NCI-H2227 treated with DMSO at 0.1 percent for 48 hours (cell line): ENCODE data around the gene SPEG.

ENCODE experiments used
- DNase-seq: peaks from one replicate; lab custom pipeline; 2025; lab: John Stamatoyannopoulos, UW

The SPEG gene

DNA sequence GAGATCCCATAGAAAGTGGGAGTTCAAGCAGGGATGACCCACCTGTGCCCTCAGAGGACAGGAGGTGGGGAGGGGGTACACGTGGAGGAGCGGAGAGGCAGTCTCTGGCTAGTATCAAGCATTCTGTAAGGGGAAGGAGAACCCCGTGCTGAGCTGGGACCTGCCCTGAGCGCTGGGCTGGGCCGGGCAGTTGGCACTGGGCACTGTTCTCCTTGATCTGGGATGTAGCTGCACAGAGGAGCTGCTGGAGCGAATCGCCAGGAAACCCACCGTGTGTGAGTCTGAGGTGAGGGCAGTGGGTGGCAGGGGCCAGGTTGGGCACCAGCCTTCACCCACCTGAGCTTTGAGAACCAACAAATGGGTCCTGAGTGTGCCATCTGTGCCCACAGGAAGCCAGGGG, 44.3 kb downstream of the SPEG start:
- DNase-seq, result no peak

DNA sequence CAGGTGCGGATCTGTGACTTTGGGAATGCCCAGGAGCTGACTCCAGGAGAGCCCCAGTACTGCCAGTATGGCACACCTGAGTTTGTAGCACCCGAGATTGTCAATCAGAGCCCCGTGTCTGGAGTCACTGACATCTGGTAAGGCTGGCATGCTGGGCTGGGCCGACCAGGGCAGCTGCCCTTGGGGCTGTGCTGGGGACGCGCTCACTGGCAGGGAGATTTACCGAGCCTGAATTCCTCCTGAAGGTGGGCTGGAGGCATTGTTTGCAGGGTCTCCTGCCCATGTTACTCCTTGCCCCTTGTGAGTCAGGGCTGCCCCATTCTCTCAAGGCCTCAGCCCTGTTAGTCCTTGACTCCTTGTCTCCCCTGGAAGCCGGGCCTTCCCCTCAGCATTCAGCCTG, 45.4 kb downstream of the SPEG start:
- no peak for DNase-seq

DNA sequence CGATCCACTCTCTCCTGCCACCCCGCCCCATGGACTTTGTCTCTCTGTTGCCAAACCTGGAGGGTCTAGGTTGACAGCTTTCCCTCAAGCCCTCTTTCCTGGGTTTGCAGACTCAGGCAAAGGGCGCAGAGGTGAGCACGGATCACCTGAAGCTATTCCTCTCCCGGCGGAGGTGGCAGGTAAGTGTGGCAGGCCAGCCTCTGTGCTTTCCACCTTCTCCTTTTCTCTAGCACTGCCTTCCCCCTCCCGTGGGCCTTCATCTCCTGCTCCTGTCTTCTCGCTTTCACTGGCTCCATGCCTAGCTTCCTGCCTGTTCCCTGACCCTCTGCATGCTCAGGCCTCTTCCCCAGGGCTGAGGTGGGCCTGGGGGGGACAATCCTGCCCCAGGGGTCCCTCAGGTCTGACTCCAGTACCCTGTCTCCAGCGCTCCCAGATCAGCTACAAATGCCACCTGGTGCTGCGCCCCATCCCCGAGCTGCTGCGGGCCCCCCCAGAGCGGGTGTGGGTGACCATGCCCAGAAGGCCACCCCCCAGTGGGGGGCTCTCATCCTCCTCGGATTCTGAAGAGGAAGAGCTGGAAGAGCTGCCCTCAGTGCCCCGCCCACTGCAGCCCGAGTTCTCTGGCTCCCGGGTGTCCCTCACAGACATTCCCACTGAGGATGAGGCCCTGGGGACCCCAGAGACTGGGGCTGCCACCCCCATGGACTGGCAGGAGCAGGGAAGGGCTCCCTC, 48.2 kb downstream of the SPEG start:
- no peak for DNase-seq

DNA sequence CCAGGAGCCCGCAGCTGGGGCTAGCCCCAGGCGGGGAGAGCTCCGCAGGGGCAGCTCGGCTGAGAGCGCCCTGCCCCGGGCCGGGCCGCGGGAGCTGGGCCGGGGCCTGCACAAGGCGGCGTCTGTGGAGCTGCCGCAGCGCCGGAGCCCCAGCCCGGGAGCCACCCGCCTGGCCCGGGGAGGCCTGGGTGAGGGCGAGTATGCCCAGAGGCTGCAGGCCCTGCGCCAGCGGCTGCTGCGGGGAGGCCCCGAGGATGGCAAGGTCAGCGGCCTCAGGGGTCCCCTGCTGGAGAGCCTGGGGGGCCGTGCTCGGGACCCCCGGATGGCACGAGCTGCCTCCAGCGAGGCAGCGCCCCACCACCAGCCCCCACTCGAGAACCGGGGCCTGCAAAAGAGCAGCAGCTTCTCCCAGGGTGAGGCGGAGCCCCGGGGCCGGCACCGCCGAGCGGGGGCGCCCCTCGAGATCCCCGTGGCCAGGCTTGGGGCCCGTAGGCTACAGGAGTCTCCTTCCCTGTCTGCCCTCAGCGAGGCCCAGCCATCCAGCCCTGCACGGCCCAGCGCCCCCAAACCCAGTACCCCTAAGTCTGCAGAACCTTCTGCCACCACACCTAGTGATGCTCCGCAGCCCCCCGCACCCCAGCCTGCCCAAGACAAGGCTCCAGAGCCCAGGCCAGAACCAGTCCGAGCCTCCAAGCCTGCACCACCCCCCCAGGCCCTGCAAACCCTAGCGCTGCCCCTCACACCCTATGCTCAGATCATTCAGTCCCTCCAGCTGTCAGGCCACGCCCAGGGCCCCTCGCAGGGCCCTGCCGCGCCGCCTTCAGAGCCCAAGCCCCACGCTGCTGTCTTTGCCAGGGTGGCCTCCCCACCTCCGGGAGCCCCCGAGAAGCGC, 49.1 kb downstream of the SPEG start:
- DNase-seq, result no peak

DNA sequence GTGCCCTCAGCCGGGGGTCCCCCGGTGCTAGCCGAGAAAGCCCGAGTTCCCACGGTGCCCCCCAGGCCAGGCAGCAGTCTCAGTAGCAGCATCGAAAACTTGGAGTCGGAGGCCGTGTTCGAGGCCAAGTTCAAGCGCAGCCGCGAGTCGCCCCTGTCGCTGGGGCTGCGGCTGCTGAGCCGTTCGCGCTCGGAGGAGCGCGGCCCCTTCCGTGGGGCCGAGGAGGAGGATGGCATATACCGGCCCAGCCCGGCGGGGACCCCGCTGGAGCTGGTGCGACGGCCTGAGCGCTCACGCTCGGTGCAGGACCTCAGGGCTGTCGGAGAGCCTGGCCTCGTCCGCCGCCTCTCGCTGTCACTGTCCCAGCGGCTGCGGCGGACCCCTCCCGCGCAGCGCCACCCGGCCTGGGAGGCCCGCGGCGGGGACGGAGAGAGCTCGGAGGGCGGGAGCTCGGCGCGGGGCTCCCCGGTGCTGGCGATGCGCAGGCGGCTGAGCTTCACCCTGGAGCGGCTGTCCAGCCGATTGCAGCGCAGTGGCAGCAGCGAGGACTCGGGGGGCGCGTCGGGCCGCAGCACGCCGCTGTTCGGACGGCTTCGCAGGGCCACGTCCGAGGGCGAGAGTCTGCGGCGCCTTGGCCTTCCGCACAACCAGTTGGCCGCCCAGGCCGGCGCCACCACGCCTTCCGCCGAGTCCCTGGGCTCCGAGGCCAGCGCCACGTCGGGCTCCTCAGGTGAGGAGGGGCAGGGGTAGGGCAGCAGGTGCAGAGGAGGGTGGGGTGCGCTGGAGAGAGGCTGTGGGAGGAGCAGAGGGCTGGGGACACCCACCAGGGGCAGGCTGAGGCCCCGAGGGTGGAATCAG, 49.9 kb downstream of the SPEG start:
- no peak for DNase-seq

DNA sequence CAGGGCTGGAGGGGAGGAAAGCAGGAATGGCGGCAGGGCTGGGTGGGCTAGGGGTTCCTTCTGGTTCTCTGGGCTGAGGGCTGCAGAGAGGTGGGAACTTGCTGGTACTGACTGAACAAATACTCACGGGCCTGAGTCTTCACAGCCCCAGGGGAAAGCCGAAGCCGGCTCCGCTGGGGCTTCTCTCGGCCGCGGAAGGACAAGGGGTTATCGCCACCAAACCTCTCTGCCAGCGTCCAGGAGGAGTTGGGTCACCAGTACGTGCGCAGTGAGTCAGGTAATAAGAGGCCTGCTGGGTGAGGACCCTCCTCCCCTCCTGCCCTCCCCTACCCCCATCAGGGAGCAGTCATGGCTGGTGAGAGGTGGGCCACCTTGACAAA, 50.5 kb downstream of the SPEG start:
- DNase-seq, result no peak

DNA sequence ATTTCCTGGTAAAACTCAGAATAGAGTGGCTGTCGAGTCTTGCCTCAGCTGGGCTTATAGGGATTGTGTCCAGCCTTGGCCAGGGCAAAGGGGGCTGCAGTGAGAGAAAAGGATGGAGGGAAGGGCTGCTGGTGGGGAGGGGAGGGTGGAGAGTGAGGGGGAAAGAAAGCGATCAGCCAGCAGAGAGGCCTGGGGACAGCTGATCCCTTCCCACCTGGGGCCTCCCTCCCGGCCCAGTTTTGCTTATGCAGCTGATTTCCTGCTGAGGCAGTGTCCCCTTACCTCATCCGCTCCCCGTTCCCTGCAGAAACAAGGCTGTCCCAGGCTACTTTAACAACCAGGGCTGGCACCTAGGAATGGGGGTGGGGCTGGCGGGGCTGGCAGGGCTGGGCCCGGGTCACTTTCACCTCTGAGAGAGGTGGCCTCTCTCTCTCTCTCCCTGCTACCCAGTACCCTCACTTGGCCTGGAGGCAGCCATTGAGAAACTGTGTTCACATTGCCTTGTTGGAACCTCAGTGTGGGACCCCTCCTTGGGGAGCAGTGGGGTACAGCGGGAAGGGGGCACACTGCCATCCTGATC, 51.8 kb downstream of the SPEG start:
- DNase-seq, result no peak

DNA sequence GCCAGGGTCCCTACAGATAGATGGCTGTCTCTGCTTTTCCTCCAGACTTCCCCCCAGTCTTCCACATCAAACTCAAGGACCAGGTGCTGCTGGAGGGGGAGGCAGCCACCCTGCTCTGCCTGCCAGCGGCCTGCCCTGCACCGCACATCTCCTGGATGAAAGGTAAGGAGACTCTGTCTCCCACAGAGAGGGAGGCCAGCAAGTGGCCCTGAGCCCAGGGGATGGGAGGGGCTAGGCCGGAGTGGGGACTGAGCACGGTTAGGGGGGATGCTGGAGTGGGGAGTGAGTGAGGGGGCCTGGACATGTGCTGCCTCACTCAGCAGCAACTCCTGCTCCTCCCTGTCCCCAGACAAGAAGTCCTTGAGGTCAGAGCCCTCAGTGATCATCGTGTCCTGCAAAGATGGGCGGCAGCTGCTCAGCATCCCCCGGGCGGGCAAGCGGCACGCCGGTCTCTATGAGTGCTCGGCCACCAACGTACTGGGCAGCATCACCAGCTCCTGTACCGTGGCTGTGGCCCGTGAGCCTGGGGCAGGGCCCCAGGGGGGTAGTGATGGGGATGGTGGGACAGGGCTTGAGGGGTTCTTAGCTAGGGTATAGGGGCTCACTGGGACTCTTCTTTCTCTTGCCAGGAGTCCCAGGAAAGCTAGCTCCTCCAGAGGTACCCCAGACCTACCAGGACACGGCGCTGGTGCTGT, 53.7 kb downstream of the SPEG start:
- DNase-seq, result no peak

DNA sequence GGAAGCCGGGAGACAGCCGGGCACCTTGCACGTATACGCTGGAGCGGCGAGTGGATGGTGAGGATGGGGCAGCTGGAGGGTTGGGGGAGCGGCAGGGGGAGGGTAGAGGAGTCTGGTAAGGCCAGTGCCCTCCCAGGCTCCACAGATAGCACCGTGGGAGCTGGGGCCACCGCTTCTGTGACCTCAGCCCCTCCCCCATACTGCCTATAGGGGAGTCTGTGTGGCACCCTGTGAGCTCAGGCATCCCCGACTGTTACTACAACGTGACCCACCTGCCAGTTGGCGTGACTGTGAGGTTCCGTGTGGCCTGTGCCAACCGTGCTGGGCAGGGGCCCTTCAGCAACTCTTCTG, 54.2 kb downstream of the SPEG start:
- DNase-seq, result no peak

DNA sequence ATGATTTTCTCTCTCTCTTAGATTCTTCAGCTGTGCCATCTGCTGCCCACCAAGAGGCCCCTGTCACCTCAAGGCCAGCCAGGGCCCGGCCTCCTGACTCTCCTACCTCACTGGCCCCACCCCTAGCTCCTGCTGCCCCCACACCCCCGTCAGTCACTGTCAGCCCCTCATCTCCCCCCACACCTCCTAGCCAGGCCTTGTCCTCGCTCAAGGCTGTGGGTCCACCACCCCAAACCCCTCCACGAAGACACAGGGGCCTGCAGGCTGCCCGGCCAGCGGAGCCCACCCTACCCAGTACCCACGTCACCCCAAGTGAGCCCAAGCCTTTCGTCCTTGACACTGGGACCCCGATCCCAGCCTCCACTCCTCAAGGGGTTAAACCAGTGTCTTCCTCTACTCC, 54.7 kb downstream of the SPEG start:
- DNase-seq, result no peak

DNA sequence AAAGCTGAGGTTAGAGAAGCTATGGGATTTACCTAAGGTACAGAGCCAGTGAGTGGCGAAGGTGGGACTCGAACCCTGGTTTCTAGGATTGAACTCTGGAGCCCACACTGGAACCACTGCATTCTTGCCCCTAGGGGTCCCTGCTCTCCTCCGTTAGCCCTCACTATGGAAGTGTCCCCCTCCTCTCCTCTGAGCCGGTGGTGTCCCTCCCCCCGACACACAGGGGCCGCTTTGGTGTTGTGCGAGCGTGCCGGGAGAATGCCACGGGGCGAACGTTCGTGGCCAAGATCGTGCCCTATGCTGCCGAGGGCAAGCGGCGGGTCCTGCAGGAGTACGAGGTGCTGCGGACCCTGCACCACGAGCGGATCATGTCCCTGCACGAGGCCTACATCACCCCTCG, 55.5 kb downstream of the SPEG start:
- DNase-seq, result no peak

DNA sequence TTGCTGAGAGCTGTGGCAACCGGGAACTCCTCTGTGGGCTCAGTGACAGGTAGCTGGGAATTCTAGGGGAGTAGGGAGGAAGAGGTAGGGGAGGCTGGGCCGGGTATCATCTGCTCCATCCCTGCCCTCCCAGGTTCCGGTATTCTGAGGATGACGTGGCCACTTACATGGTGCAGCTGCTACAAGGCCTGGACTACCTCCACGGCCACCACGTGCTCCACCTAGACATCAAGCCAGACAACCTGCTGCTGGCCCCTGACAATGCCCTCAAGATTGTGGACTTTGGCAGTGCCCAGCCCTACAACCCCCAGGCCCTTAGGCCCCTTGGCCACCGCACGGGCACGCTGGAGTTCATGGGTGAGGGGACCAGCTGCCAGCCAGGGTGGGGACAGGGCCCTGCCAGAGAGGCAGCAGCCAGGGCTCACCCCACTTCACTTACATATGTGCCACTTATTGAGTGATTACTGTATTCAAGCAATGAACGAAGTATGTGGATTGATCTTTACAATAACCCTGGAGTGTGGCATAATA, 56.0 kb downstream of the SPEG start:
- no peak for DNase-seq

DNA sequence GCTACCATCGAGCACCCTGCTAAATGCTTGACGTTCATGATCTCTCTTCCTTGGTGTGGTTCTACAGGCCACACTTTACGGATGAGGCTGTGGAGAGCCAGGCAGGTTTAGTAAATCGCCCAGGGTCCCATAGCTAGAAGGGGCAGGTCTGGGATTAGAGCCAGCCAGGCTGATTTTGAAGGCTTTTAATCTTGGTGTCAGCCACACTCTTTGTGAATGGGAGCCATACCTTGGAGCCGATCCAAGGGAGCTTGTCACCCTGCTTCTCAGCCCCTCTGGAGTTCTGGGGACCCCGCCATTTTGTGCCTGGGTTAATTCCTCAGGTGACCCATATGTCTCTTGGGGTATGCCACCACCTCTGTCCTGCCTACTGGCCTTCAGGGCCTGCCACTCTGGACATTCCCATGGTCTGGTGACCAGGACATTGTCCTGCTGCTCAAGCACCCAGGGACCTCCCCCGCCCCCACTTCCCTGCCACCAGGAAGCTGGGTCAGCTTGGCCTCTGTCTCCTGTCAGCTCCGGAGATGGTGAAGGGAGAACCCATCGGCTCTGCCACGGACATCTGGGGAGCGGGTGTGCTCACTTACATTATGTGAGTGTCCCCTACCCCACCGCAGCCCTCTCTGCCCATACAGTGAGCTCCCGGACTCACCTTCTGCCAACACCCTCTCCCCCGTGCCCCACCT, 56.8 kb downstream of the SPEG start:
- no peak for DNase-seq

DNA sequence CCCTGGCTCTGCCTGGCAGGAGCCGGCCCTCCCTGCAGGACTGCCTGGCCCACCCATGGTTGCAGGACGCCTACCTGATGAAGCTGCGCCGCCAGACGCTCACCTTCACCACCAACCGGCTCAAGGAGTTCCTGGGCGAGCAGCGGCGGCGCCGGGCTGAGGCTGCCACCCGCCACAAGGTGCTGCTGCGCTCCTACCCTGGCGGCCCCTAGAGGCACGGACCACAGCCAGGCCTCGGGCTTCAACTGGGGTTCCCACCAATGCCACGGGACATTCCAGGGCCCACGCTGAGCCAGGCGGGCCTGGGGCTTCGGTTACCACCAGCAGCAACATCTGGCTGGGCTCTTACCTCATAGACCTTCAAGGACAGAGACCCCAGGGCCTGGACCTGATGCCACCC, 57.9 kb downstream of the SPEG start:
- no peak for DNase-seq

DNA sequence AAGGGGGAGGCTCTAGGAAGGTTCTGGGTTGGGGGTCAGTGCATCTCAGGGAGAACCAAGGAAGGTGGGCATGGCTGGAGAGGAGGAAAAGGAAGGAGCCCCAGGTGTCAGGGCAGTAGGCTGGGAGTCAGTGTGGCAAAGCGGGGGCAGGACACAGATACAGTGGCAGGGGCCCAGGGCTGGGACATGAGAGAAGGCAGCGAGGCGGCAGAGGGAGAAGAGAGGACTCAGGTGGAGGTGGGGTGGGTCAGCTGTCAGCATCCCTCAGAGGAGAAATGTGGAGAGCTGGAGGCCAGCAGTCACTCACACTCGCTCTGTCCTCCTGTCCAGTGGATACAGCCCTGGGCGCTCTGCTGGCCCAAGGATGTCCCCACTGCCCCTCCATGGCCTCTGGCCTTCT, 58.4 kb downstream of the SPEG start:
- DNase-seq, result no peak

DNA sequence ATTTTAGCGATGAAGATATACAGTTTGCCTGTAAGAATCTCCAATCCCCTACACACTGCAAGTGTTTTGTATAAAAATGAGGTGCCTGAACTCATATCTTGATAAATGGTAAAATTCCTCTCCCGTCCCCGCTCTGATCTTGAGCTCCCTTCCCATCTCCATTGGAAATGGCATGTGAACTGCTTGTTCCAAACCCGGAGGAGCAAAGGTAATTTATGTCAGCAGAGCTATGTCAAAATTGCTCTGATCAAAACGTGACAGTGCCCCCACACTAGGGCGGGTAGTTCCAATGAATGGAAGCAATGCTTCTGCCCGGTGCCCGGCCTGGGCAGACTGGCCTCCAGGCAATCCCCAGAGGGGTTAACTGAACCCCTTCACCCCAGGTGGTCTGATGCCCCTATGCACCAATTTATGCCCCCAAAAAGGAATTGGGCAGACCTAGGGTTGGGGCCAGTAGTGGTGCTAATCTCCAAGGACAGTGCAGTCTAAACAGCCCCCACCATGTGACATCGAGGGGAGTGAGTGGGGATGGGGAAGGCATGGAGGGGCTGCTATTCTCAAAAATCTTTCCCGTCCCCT, 60.4 kb downstream of the SPEG start:
- no peak for DNase-seq

DNA sequence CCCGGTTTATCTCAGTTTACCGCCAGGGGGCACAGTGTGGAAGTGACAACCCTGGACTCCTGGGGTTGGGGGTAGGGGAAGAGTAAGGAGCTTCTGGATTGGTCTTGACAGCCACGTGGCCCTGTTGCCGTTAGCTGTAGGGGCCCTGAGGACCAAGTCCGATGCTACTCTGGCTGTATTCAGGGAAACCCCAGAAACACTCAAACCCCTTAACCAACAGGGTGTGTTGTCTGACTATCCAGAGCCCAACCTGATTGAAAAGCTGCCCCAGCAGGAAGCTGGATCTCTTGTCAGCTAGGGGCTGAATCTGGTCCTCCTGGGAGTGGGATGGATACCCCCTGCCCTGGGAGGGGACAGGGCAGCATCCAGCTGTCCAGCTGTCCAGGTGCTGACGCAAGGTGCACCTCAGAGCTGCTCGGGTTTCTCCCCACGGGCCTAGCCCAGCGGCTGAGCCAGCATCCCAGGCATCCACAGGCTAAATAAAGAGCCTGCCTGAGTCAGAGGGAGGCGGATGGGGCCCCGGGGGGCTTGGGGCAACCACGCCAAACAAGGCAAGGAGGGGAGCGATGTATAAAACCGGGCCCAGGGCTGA, 61.0 kb downstream of the SPEG start:
- peak; percentile 21 for DNase-seq

DNA sequence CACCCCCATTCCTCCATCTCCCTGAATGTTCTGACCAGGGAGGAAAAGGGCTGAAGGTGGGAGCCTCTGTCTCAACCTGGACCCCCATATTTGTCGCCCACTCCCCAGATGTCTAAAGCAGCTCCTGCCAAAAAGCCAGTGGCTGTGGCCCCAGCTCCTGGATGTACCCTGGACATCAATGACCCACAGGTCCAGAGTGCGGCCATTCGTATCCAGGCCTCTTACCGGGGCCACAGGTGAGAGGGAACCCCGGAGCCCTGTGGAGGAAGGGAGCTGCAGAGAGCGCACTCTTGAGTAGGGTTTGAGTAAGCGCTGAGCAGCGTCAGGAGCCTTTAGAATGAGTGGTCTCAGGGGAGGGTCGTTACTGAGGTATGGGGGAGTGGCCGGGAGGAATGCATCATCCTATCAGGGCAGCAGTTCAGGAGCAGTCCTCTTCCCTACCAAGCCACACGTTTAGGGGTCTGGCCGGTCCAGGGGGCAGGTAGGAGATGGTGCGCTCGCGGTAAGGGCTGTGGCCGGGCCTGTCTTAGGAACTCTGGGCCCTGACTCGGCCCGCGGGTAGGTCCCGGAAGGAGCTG, 61.7 kb downstream of the SPEG start:
- DNase-seq, result no peak

DNA sequence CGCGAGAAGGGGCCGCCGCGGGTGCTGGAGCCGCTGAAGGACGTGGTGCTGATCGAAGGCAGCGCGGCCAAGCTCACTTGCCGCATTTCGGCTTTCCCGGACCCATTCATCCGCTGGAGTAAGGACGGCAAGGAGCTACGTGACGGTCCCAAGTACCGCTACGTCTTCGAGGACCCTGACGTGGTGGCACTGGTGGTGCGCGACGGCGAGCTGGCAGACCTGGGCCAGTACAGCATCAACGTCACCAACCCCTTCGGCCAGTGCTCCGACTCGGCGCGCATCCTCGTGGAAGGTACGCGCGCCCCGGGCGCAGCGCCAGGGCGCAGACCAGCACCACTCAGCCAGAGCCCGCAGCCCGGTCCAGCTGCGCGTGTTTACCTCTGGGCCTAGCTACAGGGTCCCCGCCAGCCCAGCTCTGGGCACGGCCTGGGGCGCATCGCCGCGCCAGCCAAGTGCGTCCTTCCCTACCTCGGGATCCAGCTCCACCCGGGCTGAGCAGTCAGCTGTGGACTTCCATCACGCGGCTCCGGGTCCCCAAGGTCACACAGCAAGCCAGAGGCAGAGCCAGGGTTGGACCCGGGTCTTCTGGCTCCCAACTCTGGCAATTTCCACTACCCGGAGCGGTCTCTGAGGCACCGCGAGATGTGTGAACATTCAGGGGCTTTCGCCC, 62.3 kb downstream of the SPEG start:
- no peak for DNase-seq
